VCaP (cell line): Measurements from ENCODE around the gene CPZ.

Experiments
- H3K27ac ChIP-seq: fragments of 450-650 bp; 2 replicates; pipeline ENCODE4 v1.5.1; 2017
- TF ChIP-seq, protein P1 (sequence below): fragments of 450-650 bp; conservative IDR thresholded peaks from 2 replicates; pipeline ENCODE4 v1.5.1; 2017; ENCODE audit warnings: mild to moderate bottlenecking, moderate library complexity

The CPZ gene

DNA sequence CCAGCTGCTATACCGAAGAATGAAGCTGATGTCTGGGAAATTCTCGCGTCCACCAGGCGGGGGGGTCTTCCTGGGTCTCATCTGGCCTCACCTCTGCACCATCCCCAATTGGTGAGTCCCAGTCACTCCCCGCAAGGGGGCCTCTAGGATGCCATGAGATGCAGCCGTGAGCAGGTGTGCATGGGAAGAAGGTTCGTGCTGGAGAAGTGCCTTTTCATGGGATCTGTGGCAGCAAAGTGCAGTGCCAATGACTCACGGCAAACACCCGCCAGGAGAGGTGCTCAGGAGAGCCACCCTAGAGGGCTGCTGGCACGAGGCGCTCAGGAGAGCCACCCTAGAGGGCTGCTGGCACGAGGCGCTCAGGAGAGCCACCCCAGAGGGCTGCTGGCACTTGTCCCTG lies 55.1 kb downstream of the CPZ start:
- H3K27ac ChIP-seq, result no peak overlapping the region
- TF ChIP-seq, protein P1, sequence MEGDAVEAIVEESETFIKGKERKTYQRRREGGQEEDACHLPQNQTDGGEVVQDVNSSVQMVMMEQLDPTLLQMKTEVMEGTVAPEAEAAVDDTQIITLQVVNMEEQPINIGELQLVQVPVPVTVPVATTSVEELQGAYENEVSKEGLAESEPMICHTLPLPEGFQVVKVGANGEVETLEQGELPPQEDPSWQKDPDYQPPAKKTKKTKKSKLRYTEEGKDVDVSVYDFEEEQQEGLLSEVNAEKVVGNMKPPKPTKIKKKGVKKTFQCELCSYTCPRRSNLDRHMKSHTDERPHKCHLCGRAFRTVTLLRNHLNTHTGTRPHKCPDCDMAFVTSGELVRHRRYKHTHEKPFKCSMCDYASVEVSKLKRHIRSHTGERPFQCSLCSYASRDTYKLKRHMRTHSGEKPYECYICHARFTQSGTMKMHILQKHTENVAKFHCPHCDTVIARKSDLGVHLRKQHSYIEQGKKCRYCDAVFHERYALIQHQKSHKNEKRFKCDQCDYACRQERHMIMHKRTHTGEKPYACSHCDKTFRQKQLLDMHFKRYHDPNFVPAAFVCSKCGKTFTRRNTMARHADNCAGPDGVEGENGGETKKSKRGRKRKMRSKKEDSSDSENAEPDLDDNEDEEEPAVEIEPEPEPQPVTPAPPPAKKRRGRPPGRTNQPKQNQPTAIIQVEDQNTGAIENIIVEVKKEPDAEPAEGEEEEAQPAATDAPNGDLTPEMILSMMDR, result no peak

DNA sequence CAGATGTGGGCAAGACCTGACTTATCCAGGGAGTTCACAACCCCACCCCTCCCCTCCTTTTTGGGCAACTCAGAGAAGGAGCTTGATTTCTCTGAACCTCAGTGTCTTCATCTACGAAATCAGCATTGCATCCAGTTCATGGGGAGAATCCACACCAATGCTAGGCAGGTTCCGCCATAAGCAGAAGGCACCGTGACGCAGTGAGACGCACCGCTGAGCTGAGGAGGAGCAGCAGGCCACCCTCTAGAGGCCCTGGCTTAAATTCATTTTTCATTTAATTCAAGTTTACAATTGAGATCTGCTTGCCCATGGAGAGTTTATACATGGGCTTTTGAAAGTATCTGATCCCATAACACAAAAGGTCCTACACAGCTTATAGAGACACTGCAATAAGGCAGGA lies 55.7 kb downstream of the CPZ start:
- TF ChIP-seq, protein P1, result no peak

DNA sequence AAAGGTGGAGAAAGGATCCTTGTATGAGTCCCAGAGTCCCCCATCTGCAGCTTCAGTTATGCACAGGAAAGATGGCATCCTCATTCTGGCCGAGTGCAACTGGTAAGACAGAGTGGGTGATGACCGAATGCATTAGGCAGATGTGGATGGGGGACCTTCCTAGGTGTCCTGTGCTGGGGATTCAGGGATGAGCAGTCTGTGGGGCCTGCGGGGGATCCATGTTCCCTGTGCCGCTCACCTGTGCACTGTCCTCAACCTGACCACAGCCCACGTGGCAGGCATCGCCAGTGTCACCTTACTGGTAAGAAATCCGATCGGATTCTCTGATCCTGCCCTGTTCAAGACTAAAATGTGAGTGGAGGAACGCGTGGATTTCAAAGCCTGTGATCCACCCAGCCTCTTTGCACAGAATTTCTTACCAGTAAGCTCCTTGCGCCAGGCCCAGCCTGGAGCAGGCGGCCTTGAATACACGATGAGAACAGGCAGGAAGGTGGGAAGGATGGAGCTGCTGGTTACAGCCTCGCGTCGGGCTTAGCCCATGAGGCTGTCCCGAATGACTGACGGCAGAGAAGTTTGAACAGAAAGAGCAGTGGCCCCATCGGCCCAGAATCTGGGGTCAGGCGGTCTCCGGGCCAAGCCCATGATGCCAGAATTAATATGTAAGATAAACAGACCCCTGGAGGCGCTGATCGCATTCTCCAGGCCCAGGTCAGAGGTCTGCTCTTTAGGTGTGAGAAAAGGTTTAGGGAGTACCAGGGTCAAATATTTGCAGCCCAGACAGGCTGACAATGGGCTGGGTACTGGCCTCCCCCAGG lies 56.5 kb downstream of the CPZ start:
- TF ChIP-seq, protein P1, result no peak
- H3K27ac ChIP-seq, result no peak overlapping the region

More for the DNA sequence above, 55.7 kb downstream of the CPZ start:
- H3K27ac ChIP-seq, result no peak overlapping the region

GRCh38 chr4:8649631-8650361 lies 57.2 kb downstream of the CPZ start:
- H3K27ac ChIP-seq, result no peak overlapping the region
- TF ChIP-seq, protein P1, result no peak

DNA sequence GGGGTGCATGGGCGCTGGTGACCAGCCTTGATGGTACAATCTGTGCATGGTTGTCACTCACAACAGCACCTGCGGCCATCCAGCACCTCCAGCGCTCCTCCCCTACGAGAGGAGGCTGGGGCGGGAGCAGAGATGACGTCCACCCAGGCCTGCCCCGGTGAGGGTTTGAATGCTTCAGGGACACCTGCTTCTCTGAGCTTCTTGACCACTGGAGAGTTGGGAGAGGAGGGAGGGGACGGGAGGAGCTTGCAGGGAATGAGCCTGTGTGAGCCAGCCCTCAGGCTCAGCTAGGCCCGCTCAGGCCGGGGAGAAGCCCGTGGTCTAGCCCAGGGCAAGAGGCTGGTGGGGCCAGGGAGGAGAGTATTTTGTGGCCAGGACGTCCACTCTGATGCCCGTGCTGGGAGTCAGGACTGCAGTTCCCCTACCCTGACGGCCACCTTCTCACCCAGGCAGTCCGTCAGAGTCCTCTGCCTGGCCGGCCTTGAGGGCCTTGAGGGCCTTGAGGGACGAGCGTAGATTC lies 59.2 kb downstream of the CPZ start:
- H3K27ac ChIP-seq, result no peak overlapping the region
- TF ChIP-seq, protein P1, result no peak

- no peak overlapping the region for H3K27ac ChIP-seq
- TF ChIP-seq, protein P1, result no peak
Measured at GRCh38 chr4:8652181-8653078, 59.9 kb downstream of the CPZ start.
